Common myeloid progenitor, CD34-positive (primary cell): ENCODE results near the gene SRPRB.

Experiments used
- CTCF ChIA-PET: fragments of 350-600 bp; sonication (Branson Sonifier 250); formaldehyde crosslinking; loops from one replicate; lab custom pipeline; 2021; ENCODE audit warnings: antibody characterized with exemption; lab: Charles Lee
- POLR2A ChIA-PET: fragments of 350-600 bp; sonication (Branson Sonifier 250); formaldehyde crosslinking; loops from one replicate; lab custom pipeline; 2021; ENCODE audit warnings: antibody characterized with exemption; lab: Charles Lee
- DNase-seq, 3 donors: peaks; one replicate each; pipeline versions ENCODE4 v3.0.0 to v3.0.0-alpha.2; 2013
- H3K27ac ChIP-seq, 2 experiments: 1 replicate in 1 of 2; 2 replicates in 1 of 2; pipeline ENCODE4 v1.7.0; 2013; ENCODE audit warnings: inconsistent platforms in 2 of 2, low read length in 2 of 2, mild to moderate bottlenecking in 2 of 2, low read depth in 1 of 2, moderate library complexity in 1 of 2; ENCODE audit not compliant: severe bottlenecking in 2 of 2, insufficient read depth in 1 of 2, poor library complexity in 1 of 2
- H3K27me3 ChIP-seq, 5 experiments: replicated peaks in 2 of 5; 1 replicate in 3 of 5; 2 replicates in 2 of 5; pipeline versions ENCODE4 v1.6.1 to v1.7.0; 2013; ENCODE audit warnings: low read length in 4 of 5, mild to moderate bottlenecking in 2 of 5, moderate library complexity in 2 of 5, inconsistent platforms in 1 of 5; ENCODE audit not compliant: insufficient read depth in 5 of 5, control insufficient read depth in 4 of 5
- H3K36me3 ChIP-seq, 4 experiments: 1 replicate in 2 of 4; 2 replicates in 2 of 4; pipeline versions ENCODE4 v1.6.1 to v1.7.0; 2013; ENCODE audit warnings: low read length in 3 of 4, control low read depth in 1 of 4, mild to moderate bottlenecking in 1 of 4; ENCODE audit not compliant: control insufficient read depth in 4 of 4, insufficient read depth in 4 of 4
- H3K4me1 ChIP-seq, 4 experiments: 1 replicate in 3 of 4; 2 replicates in 1 of 4; pipeline versions ENCODE4 v1.6.1 to v1.7.1; 2013; ENCODE audit warnings: low read length in 3 of 4, mild to moderate bottlenecking in 3 of 4, control low read depth in 1 of 4, inconsistent platforms in 1 of 4, moderate library complexity in 1 of 4; ENCODE audit not compliant: control insufficient read depth in 4 of 4, insufficient read depth in 4 of 4; ENCODE audit errors: control extremely low read depth in 1 of 4
- H3K4me3 ChIP-seq, 7 experiments: 1 replicate in 4 of 7; 2 replicates in 3 of 7; pipeline versions ENCODE4 v1.5.1 to v1.7.0; 2013; ENCODE audit warnings: mild to moderate bottlenecking in 7 of 7, low read length in 6 of 7, moderate library complexity in 6 of 7, inconsistent platforms in 2 of 7, low read depth in 2 of 7, control low read depth in 1 of 7; ENCODE audit not compliant: insufficient read depth in 4 of 7, control insufficient read depth in 1 of 7; ENCODE audit errors: extremely low read depth in 1 of 7
- H3K9me3 ChIP-seq, 5 experiments: 1 replicate in 4 of 5; 2 replicates in 1 of 5; pipeline versions ENCODE4 v1.6.1 to v1.7.1; 2013; ENCODE audit warnings: low read length in 4 of 5, mild to moderate bottlenecking in 2 of 5, inconsistent platforms in 1 of 5, low read depth in 1 of 5, moderate library complexity in 1 of 5; ENCODE audit not compliant: control insufficient read depth in 4 of 5, insufficient read depth in 2 of 5; ENCODE audit errors: control extremely low read depth in 1 of 5
- WGBS: methylation state at CpG from one replicate; pipeline ENCODE4 v1.1.5; 2013; ENCODE audit not compliant: insufficient coverage; 5-methylcytosine and 5-hydroxymethylcytosine counted together

Gene SRPRB

GRCh38 chr3:133836497-133837158 is 31.0 kb downstream of the SRPRB start:
- ChIA-PET CTCF (no interaction called here), POLR2A (no interaction called here)
- no peak overlapping the region for H3K27ac ChIP-seq
- H3K4me1 ChIP-seq: no peaks in the 10 kb centered on the region
- no peak for DNase-seq
- no peak overlapping the region for H3K4me3 ChIP-seq
- H3K36me3 ChIP-seq: no peaks in the 10 kb centered on the region
- 97% methylated on average over 6 of the region's 6 CpGs for WGBS
- H3K27me3 ChIP-seq: no peaks in the 10 kb centered on the region
- no peaks in the 10 kb centered on the region for H3K9me3 ChIP-seq

- WGBS: 98% methylated on average over 16 of the region's 22 CpGs
- POLR2A ChIA-PET: no interaction called here
- Histone ChIP-seq H3K4me3 (no peak overlapping the region), H3K4me1 (no peaks in the 10 kb centered on the region), H3K36me3 (no peaks in the 10 kb centered on the region), H3K9me3 (no peaks in the 10 kb centered on the region), H3K27me3 (no peaks in the 10 kb centered on the region), H3K27ac (no peak overlapping the region)
- CTCF ChIA-PET: interaction anchor here (1.0 to 1.1 kb wide), 2 partner anchors 11 to 59 kb away, joined by 3 read pairs; no protein-coding TSS in a partner anchor
- DNase-seq: no peak
These were observed 32.1 kb downstream of the SRPRB start for GRCh38 chr3:133837487-133838295.

- DNase-seq: no peak
- Histone ChIP-seq H3K4me1 (no peaks in the 10 kb centered on the region), H3K27ac (no peak overlapping the region), H3K36me3 (no peaks in the 10 kb centered on the region), H3K4me3 (no peak overlapping the region), H3K27me3 (peaks cover 0 to 2% (median 0%) of the 10 kb centered on the region in 5 experiments), H3K9me3 (no peaks in the 10 kb centered on the region)
- ChIA-PET POLR2A (no interaction called here), CTCF (interaction anchor here (1.0 to 1.1 kb wide), 2 partner anchors 10 to 58 kb away, joined by 3 read pairs; no protein-coding TSS in a partner anchor)
- WGBS: 100% methylated on average over 2 of the region's 4 CpGs
These were observed 32.7 kb downstream of the SRPRB start for GRCh38 chr3:133838296-133838789.

GRCh38 chr3:133838916-133839800 is 33.5 kb downstream of the SRPRB start:
- Histone ChIP-seq H3K4me3 (no peak overlapping the region), H3K27ac (no peak overlapping the region), H3K4me1 (no peaks in the 10 kb centered on the region), H3K9me3 (no peaks in the 10 kb centered on the region), H3K36me3 (no peaks in the 10 kb centered on the region), H3K27me3 (peaks cover 0 to 2% (median 0%) of the 10 kb centered on the region in 5 experiments)
- WGBS: 97% methylated on average over 12 of the region's 12 CpGs
- POLR2A ChIA-PET: no interaction called here
- DNase-seq: no peak
- CTCF ChIA-PET: interaction anchor here (1.1 to 1.6 kb wide), 3 partner anchors 9 to 25 kb away, joined by 3 to 4 read pairs (median 3); no protein-coding TSS in a partner anchor

- H3K4me1 ChIP-seq: no peaks in the 10 kb centered on the region
- no peak for DNase-seq
- H3K36me3 ChIP-seq: no peaks in the 10 kb centered on the region
- ChIA-PET POLR2A (no interaction called here), CTCF (interaction anchor here (1.6 kb wide), 1 partner anchor 12 kb away, joined by 3 read pairs; no protein-coding TSS in a partner anchor)
- peaks cover 0 to 2% (median 0%) of the 10 kb centered on the region in 5 experiments for H3K27me3 ChIP-seq
- peaks cover 0 to under 1% (median 0%) of the 10 kb centered on the region in 5 experiments for H3K9me3 ChIP-seq
- H3K4me3 ChIP-seq: no peak overlapping the region
- H3K27ac ChIP-seq: no peak overlapping the region
- WGBS: 96% methylated on average over 5 of the region's 9 CpGs
These were observed 34.6 kb downstream of the SRPRB start for GRCh38 chr3:133840055-133840737.

- H3K4me3 ChIP-seq: no peak overlapping the region
- H3K36me3 ChIP-seq: no peaks in the 10 kb centered on the region
- ChIA-PET POLR2A (interaction anchor here (0.6 kb wide), 1 partner anchor 51 kb away, joined by 3 read pairs; no protein-coding TSS in a partner anchor), CTCF (no interaction called here)
- H3K27me3 ChIP-seq: peaks cover 0 to 2% (median 0%) of the 10 kb centered on the region in 5 experiments
- H3K4me1 ChIP-seq: no peaks in the 10 kb centered on the region
- peaks cover 0 to 2% (median 0%) of the 10 kb centered on the region in 5 experiments for H3K9me3 ChIP-seq
- no peak for DNase-seq
- H3K27ac ChIP-seq: no peak overlapping the region
- 99% methylated on average over 4 of the region's 6 CpGs for WGBS
These were observed 35.2 kb downstream of the SRPRB start for GRCh38 chr3:133840767-133841166.
